Body of pancreas (tissue), 4 donors: ENCODE measurements around the gene PHTF2.

ENCODE experiments used
- POLR2A ChIP-seq, 3 donors: fragments of 450-650 bp; IDR thresholded peaks; one replicate each; pipeline ENCODE4 v1.6.1; 2016; ENCODE audit warnings: antibody characterized with exemption in 3 of 3, mild to moderate bottlenecking in 2 of 3
- TF ChIP-seq, protein P1 (sequence below), 7 experiments: fragments of 450-650 bp in 4 of 7; fragments of 200-600 bp in 3 of 7; sonication (generic) in 3 of 7; IDR thresholded peaks; one replicate each; pipeline ENCODE4 v1.5.1; 2016 to 2019; ENCODE audit warnings: antibody characterized with exemption in 7 of 7

DNA sequence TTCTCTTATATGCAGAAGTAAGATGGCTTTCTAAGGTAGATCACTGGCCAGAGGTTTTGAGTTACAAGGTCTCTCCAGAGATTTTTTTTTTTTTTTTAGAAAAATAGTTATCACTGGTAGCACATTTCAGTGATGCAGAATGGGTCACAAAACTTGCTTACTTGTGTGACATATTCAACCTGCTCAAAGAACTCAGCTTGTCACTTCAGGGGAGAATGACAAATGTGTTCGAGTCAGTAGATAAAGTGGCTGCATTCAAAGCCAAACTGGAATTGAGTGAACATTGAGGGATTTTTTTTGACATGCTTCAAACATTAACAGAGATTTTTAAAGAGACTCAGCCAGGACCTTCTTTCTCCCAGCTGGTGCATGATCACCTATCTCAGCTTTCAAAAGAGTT, 33.4 kb downstream of the PHTF2 start:
- TF ChIP-seq, protein P1, sequence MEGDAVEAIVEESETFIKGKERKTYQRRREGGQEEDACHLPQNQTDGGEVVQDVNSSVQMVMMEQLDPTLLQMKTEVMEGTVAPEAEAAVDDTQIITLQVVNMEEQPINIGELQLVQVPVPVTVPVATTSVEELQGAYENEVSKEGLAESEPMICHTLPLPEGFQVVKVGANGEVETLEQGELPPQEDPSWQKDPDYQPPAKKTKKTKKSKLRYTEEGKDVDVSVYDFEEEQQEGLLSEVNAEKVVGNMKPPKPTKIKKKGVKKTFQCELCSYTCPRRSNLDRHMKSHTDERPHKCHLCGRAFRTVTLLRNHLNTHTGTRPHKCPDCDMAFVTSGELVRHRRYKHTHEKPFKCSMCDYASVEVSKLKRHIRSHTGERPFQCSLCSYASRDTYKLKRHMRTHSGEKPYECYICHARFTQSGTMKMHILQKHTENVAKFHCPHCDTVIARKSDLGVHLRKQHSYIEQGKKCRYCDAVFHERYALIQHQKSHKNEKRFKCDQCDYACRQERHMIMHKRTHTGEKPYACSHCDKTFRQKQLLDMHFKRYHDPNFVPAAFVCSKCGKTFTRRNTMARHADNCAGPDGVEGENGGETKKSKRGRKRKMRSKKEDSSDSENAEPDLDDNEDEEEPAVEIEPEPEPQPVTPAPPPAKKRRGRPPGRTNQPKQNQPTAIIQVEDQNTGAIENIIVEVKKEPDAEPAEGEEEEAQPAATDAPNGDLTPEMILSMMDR (IDR thresholded peaks at IDR 0.05): no peak
- no peak for TF ChIP-seq POLR2A (IDR thresholded peaks at IDR 0.05)
